ENCODE results near the gene CDK9. TPM values are rescaled to one million over a fixed set of nuclear protein-coding genes. Genes with fewer than 3 reads are reported as not detected.

The CDK9 gene
- total RNA-seq, 3 donors from 2014 or later (not counting 1 experiment from before 2014, with no cell fraction given) = 181 to 207 (median 188) TPM

GRCh38 chr9:127783111-127784008 lies 2.5 kb upstream of the CDK9 start:
- WGBS (ENCODE audit: insufficient coverage) = 4% methylated on average over 20 of the region's 20 CpGs
- peaks cover 85% of the 10 kb centered on the region for H3K4me1 ChIP-seq (ENCODE audit: control insufficient read depth, insufficient read depth, low read length)
- TF ChIP-seq, protein P1, sequence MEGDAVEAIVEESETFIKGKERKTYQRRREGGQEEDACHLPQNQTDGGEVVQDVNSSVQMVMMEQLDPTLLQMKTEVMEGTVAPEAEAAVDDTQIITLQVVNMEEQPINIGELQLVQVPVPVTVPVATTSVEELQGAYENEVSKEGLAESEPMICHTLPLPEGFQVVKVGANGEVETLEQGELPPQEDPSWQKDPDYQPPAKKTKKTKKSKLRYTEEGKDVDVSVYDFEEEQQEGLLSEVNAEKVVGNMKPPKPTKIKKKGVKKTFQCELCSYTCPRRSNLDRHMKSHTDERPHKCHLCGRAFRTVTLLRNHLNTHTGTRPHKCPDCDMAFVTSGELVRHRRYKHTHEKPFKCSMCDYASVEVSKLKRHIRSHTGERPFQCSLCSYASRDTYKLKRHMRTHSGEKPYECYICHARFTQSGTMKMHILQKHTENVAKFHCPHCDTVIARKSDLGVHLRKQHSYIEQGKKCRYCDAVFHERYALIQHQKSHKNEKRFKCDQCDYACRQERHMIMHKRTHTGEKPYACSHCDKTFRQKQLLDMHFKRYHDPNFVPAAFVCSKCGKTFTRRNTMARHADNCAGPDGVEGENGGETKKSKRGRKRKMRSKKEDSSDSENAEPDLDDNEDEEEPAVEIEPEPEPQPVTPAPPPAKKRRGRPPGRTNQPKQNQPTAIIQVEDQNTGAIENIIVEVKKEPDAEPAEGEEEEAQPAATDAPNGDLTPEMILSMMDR (IDR thresholded peaks at IDR 0.05) = no peak
- H3K36me3 Mint-ChIP-seq = no peaks in the 10 kb centered on the region
- peak overlapping the region; percentile 6 for H3K4me3 ChIP-seq (ENCODE audit: low read length)
- no peaks in the 10 kb centered on the region for H3K27me3 ChIP-seq (ENCODE audit: control insufficient read depth, insufficient read depth, low read length)
- ATAC-seq = peak; percentile 24 to 66 (median 38)
- peak; percentile 80 to 89 for DNase-seq
- H3K27me3 Mint-ChIP-seq (ENCODE audit: low read depth in 2 of 2) = no peaks in the 10 kb centered on the region
- H3K9me3 Mint-ChIP-seq = no peaks in the 10 kb centered on the region
- H3K4me1 Mint-ChIP-seq = peaks cover 61 to 77% of the 10 kb centered on the region in 2 donors
- H3K4me3 Mint-ChIP-seq = peak overlapping the region; percentile 87
- H3K27ac ChIP-seq (ENCODE audit: low read length) = peak overlapping the region; percentile 88
- H3K27ac Mint-ChIP-seq = peak overlapping the region; percentile 95 to 98
- no peaks in the 10 kb centered on the region for H3K9me3 ChIP-seq (ENCODE audit: control insufficient read depth, insufficient read depth, low read length)
- intact Hi-C loops (cut with micrococcal nuclease) = loop anchor here (1.0 to 2.0 kb wide), 3 partner anchors 7 to 19 kb away; partner anchors contain the start of gene FPGS
- H3K36me3 ChIP-seq (ENCODE audit: control insufficient read depth, insufficient read depth, low read length) = peaks cover 14% of the 10 kb centered on the region

- peaks cover 68% of the 10 kb centered on the region for H3K4me1 ChIP-seq (ENCODE audit: control insufficient read depth, insufficient read depth, low read length)
- WGBS (ENCODE audit: insufficient coverage) = under 1% methylated on average over 105 of the region's 123 CpGs
- intact Hi-C loops (cut with micrococcal nuclease) = loop anchor here (1.0 to 5.0 kb wide), 3 partner anchors 18 to 82 kb away; partner anchors contain the start of genes FPGS and TOR2A
Observed at GRCh38 chr9:127785023-127785932, 556 bp upstream of the CDK9 start.

GRCh38 chr9:127786773-127787104 lies 905 bp downstream of the CDK9 start:
- Mint-ChIP-seq H3K27me3 (ENCODE audit: low read depth in 2 of 2) (no peaks in the 10 kb centered on the region), H3K36me3 (peaks cover 6% of the 10 kb centered on the region), H3K27ac (peak overlapping the region; percentile 85), H3K9me3 (no peaks in the 10 kb centered on the region), H3K4me3 (peak overlapping the region; percentile 93), H3K4me1 (peaks cover 44 to 63% of the 10 kb centered on the region in 2 donors)
- Histone ChIP-seq H3K9me3 (ENCODE audit: control insufficient read depth, insufficient read depth, low read length) (no peaks in the 10 kb centered on the region), H3K27me3 (ENCODE audit: control insufficient read depth, insufficient read depth, low read length) (no peaks in the 10 kb centered on the region), H3K4me3 (ENCODE audit: low read length) (peak overlapping the region; percentile 90), H3K4me1 (ENCODE audit: control insufficient read depth, insufficient read depth, low read length) (peaks cover 54% of the 10 kb centered on the region), H3K27ac (ENCODE audit: low read length) (peak overlapping the region; percentile 92), H3K36me3 (ENCODE audit: control insufficient read depth, insufficient read depth, low read length) (peaks cover 45% of the 10 kb centered on the region)
- WGBS (ENCODE audit: insufficient coverage) = 0% methylated on average over 11 of the region's 12 CpGs
- TF ChIP-seq, protein P1 (IDR thresholded peaks at IDR 0.05) = peak; percentile 53
- ATAC-seq = no peak
- intact Hi-C loops (cut with micrococcal nuclease) = loop anchor here (5.0 kb wide), 1 partner anchor 81 kb away; no protein-coding TSS in a partner anchor
- peak in 1 of 2 donors; percentile 61 for DNase-seq

More at GRCh38 chr9:127785023-127785932, 556 bp upstream of the CDK9 start:
- Histone ChIP-seq H3K9me3 (ENCODE audit: control insufficient read depth, insufficient read depth, low read length) (no peaks in the 10 kb centered on the region), H3K27me3 (ENCODE audit: control insufficient read depth, insufficient read depth, low read length) (no peaks in the 10 kb centered on the region), H3K27ac (ENCODE audit: low read length) (peak overlapping the region; percentile 88), H3K36me3 (ENCODE audit: control insufficient read depth, insufficient read depth, low read length) (peaks cover 33% of the 10 kb centered on the region), H3K4me3 (ENCODE audit: low read length) (peak overlapping the region; percentile 46)
- peak overlapping the region; percentile 93 for H3K4me3 Mint-ChIP-seq
- TF ChIP-seq, protein P1 (IDR thresholded peaks at IDR 0.05) = peak; percentile 80
- peak overlapping the region; percentile 95 to 98 for H3K27ac Mint-ChIP-seq
- no peaks in the 10 kb centered on the region for H3K9me3 Mint-ChIP-seq
- peak; percentile 91 to 94 for DNase-seq
- no peaks in the 10 kb centered on the region for H3K27me3 Mint-ChIP-seq (ENCODE audit: low read depth in 2 of 2)
- H3K36me3 Mint-ChIP-seq = peaks cover 4% of the 10 kb centered on the region
- peak; percentile 44 to 67 (median 56) for ATAC-seq
- peaks cover 50 to 74% of the 10 kb centered on the region in 2 donors for H3K4me1 Mint-ChIP-seq
